Neural progenitor cell (in vitro differentiated cells): ENCODE data around the gene TMEM147. TPM values are rescaled to one million over a fixed set of nuclear protein-coding genes. Genes with fewer than 3 reads are reported as not detected.

Experiments used
- DNase-seq: peaks from one replicate; pipeline ENCODE4 v3.0.0-alpha.2; 2016; ENCODE audit warnings: low spot score
- H2AFZ ChIP-seq: fragments of 200-600 bp; sonication (generic); replicated peaks from 2 replicates; pipeline ENCODE4 v1.6.1; 2016; ENCODE audit warnings: antibody characterized with exemption
- H3F3A ChIP-seq: fragments of 200-600 bp; sonication (generic); 2 replicates; pipeline ENCODE4 v1.6.1; 2016; ENCODE audit warnings: antibody characterized with exemption, low read depth
- H3K27ac ChIP-seq: fragments of 200-600 bp; sonication (generic); 2 replicates; pipeline ENCODE4 v1.5.1; 2016; ENCODE audit warnings: mild to moderate bottlenecking
- H3K27me3 ChIP-seq: fragments of 200-600 bp; sonication (generic); 2 replicates; pipeline ENCODE4 v1.6.1; 2016; ENCODE audit warnings: mild to moderate bottlenecking, moderate library complexity
- H3K36me3 ChIP-seq: fragments of 200-600 bp; sonication (generic); 2 replicates; pipeline ENCODE4 v1.5.1; 2016
- H3K4me1 ChIP-seq: fragments of 200-600 bp; sonication (generic); 2 replicates; pipeline ENCODE4 v1.6.1; 2016; ENCODE audit warnings: mixed run types
- H3K4me2 ChIP-seq: fragments of 200-600 bp; sonication (generic); 2 replicates; pipeline ENCODE4 v1.6.1; 2016
- H3K4me3 ChIP-seq: fragments of 200-600 bp; sonication (generic); 2 replicates; pipeline ENCODE4 v1.5.1; 2016
- H3K79me2 ChIP-seq: fragments of 200-600 bp; sonication (generic); 2 replicates; pipeline ENCODE4 v1.6.1; 2016; ENCODE audit warnings: low read depth
- H3K9ac ChIP-seq: fragments of 200-600 bp; sonication (generic); 2 replicates; pipeline ENCODE4 v1.6.1; 2016
- H3K9me3 ChIP-seq: fragments of 200-600 bp; sonication (generic); 2 replicates; pipeline ENCODE4 v1.5.1; 2016; ENCODE audit warnings: low read depth
- H4K20me1 ChIP-seq: fragments of 200-600 bp; sonication (generic); 2 replicates; pipeline ENCODE4 v1.6.1; 2016; ENCODE audit warnings: low read depth
- H3K27ac Mint-ChIP-seq: 3 replicates; pipeline ENCODE4 v1.8.0; 2021; ENCODE audit warnings: mixed read lengths
- H3K27me3 Mint-ChIP-seq: 2 replicates; pipeline ENCODE4 v1.8.0; 2022; ENCODE audit warnings: low read depth, mild to moderate bottlenecking, inconsistent platforms, moderate library complexity, mixed read lengths; ENCODE audit not compliant: insufficient read depth
- H3K36me3 Mint-ChIP-seq: 3 replicates; pipeline ENCODE4 v1.8.0; 2021; ENCODE audit warnings: mixed read lengths
- H3K4me1 Mint-ChIP-seq: 3 replicates; pipeline ENCODE4 v1.8.0; 2021; ENCODE audit warnings: mixed read lengths
- H3K4me3 Mint-ChIP-seq: 3 replicates; pipeline ENCODE4 v1.8.0; 2021; ENCODE audit warnings: mild to moderate bottlenecking, moderate library complexity, mixed read lengths
- H3K9me3 Mint-ChIP-seq: 3 replicates; pipeline ENCODE4 v1.8.0; 2020; ENCODE audit warnings: mixed read lengths
- EZH2 ChIP-seq: fragments of 200-600 bp; sonication (generic); IDR thresholded peaks from 2 replicates; pipeline ENCODE4 v1.6.1; 2017; ENCODE audit warnings: antibody characterized with exemption, mild to moderate bottlenecking, moderate library complexity
- EZH2phosphoT487 ChIP-seq: fragments of 200-600 bp; sonication (generic); IDR thresholded peaks from 2 replicates; pipeline ENCODE4 v1.6.1; 2017; ENCODE audit warnings: antibody characterized with exemption
- total RNA-seq: library from RNA; depleted of rRNA; stranded (reverse); fragments of >200 nt; gene quantifications from 2 replicates; pipeline ENCODE4 v1.2.3, GENCODE V29; 2015; ENCODE audit warnings: low replicate concordance
- TF ChIP-seq, protein P1 (sequence below): fragments of 200-600 bp; sonication (generic); IDR thresholded peaks from 2 replicates; pipeline ENCODE4 v1.5.1; 2017; ENCODE audit warnings: antibody characterized with exemption, mild to moderate bottlenecking

TMEM147 gene
- total RNA-seq, 1 donor from 2014 or later: 57.8 TPM

DNA sequence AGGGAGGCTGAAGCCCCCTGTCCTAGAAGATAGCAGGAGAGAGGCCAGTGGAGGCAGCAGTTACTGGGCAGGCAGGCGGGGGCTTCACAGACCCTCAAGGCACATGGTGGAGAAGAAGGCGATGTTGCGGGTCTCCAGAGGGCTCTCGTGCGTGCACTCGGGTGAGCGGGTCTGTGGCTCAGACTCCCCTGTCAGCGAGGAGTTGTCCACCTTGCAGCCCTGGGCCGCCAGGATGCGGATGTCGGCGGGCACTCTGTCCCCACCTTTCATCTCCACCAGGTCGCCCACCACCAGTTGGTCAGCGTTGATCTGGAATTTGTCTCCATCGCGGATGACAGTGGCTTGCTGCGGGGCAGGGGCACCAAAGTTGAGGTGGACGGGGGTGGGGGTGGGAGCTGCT lies 14.8 kb downstream of the TMEM147 start:
- peaks cover 34% of the 10 kb centered on the region for H3K27me3 Mint-ChIP-seq
- no peak for TF ChIP-seq EZH2
- no peak for TF ChIP-seq EZH2phosphoT487
- TF ChIP-seq, protein P1, sequence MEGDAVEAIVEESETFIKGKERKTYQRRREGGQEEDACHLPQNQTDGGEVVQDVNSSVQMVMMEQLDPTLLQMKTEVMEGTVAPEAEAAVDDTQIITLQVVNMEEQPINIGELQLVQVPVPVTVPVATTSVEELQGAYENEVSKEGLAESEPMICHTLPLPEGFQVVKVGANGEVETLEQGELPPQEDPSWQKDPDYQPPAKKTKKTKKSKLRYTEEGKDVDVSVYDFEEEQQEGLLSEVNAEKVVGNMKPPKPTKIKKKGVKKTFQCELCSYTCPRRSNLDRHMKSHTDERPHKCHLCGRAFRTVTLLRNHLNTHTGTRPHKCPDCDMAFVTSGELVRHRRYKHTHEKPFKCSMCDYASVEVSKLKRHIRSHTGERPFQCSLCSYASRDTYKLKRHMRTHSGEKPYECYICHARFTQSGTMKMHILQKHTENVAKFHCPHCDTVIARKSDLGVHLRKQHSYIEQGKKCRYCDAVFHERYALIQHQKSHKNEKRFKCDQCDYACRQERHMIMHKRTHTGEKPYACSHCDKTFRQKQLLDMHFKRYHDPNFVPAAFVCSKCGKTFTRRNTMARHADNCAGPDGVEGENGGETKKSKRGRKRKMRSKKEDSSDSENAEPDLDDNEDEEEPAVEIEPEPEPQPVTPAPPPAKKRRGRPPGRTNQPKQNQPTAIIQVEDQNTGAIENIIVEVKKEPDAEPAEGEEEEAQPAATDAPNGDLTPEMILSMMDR: no peak
- DNase-seq: no peak
- no peaks in the 10 kb centered on the region for H3K9me3 ChIP-seq
- peak overlapping the region; percentile 33 for H3K4me3 Mint-ChIP-seq
- no peak overlapping the region for H3K9ac ChIP-seq
- H3K4me1 ChIP-seq: no peaks in the 10 kb centered on the region
- no peaks in the 10 kb centered on the region for H3K79me2 ChIP-seq
- H3K27me3 ChIP-seq: peaks cover 76% of the 10 kb centered on the region
- H2AFZ ChIP-seq: no peak overlapping the region
- H3K27ac Mint-ChIP-seq: no peak overlapping the region
- no peaks in the 10 kb centered on the region for H3K36me3 ChIP-seq
- no peak overlapping the region for H3K27ac ChIP-seq
- H3K9me3 Mint-ChIP-seq: no peaks in the 10 kb centered on the region
- H3F3A ChIP-seq: peaks cover 11% of the 10 kb centered on the region
- no peak overlapping the region for H3K4me3 ChIP-seq
- H3K4me1 Mint-ChIP-seq: peaks cover 11% of the 10 kb centered on the region
- H3K4me2 ChIP-seq: no peak overlapping the region
- H3K36me3 Mint-ChIP-seq: no peaks in the 10 kb centered on the region
- no peaks in the 10 kb centered on the region for H4K20me1 ChIP-seq

DNA sequence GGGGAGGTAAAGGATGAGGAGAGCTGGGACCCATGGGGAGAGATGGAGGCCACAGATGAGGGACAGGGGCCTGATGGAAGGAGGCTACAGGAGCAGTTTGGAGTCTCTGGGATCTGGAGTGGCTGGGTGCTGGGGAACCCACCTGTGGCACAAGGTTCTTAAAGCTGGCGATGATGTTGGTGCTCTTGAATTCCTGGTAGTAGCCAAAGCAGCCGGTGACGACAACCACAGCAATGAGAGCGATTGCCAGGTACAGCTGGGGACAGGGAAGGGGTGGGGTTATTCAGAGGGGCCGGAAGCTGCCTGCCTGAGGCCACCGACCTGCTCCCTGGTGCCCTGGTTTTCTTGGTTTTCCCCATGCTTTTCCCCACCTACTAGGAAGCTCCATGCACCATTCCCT lies 15.3 kb downstream of the TMEM147 start:
- Histone ChIP-seq H3K9ac (no peak overlapping the region), H2AFZ (no peak overlapping the region), H3K79me2 (no peaks in the 10 kb centered on the region), H3F3A (peaks cover 11% of the 10 kb centered on the region), H3K4me1 (no peaks in the 10 kb centered on the region), H4K20me1 (no peaks in the 10 kb centered on the region), H3K4me3 (no peak overlapping the region), H3K27ac (no peak overlapping the region), H3K36me3 (no peaks in the 10 kb centered on the region), H3K27me3 (peaks cover 76% of the 10 kb centered on the region), H3K9me3 (no peaks in the 10 kb centered on the region), H3K4me2 (no peak overlapping the region)
- H3K27me3 Mint-ChIP-seq: peaks cover 36% of the 10 kb centered on the region
- no peaks in the 10 kb centered on the region for H3K36me3 Mint-ChIP-seq
- no peak overlapping the region for H3K27ac Mint-ChIP-seq
- no peak overlapping the region for H3K4me3 Mint-ChIP-seq
- peaks cover 10% of the 10 kb centered on the region for H3K4me1 Mint-ChIP-seq
- TF ChIP-seq, protein P1: no peak
- no peak for TF ChIP-seq EZH2phosphoT487
- TF ChIP-seq EZH2: no peak
- no peak for DNase-seq
- no peaks in the 10 kb centered on the region for H3K9me3 Mint-ChIP-seq

DNA sequence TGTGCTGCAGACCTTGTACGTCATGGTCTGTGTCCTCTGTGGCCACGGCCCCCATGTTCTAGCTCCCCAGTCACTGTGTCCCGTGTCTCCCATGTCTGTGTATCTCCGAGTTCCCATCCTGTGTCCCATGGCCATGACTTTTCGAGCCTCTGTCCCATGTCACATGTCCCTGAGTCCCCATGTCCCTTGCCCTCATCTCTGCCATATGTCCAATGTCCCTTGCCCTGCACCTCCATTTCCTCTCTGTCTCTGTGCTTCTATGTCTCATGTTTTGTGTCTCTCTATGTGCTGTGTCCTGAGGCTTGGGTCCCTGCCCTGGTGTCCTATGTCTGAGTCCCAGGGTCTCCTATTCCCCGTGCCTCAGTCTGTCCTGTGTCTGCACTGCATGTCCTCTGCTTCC lies 16.0 kb downstream of the TMEM147 start:
- Mint-ChIP-seq H3K4me3 (peak overlapping the region; percentile 22), H3K27ac (no peak overlapping the region), H3K27me3 (peaks cover 31% of the 10 kb centered on the region), H3K9me3 (no peaks in the 10 kb centered on the region), H3K4me1 (peaks cover 6% of the 10 kb centered on the region), H3K36me3 (no peaks in the 10 kb centered on the region)
- DNase-seq: no peak
- H3K36me3 ChIP-seq: no peaks in the 10 kb centered on the region
- no peaks in the 10 kb centered on the region for H4K20me1 ChIP-seq
- no peak overlapping the region for H3K27ac ChIP-seq
- peaks cover 69% of the 10 kb centered on the region for H3K27me3 ChIP-seq
- H3K79me2 ChIP-seq: no peaks in the 10 kb centered on the region
- H3K4me2 ChIP-seq: no peak overlapping the region
- no peak overlapping the region for H3K9ac ChIP-seq
- H3K4me1 ChIP-seq: no peaks in the 10 kb centered on the region
- TF ChIP-seq EZH2 (no peak), EZH2phosphoT487 (no peak)
- TF ChIP-seq, protein P1: no peak
- no peak overlapping the region for H2AFZ ChIP-seq
- no peak overlapping the region for H3K4me3 ChIP-seq
- no peaks in the 10 kb centered on the region for H3K9me3 ChIP-seq
- peaks cover 11% of the 10 kb centered on the region for H3F3A ChIP-seq
